WERI-Rb-1 (cell line): ENCODE results near the gene ZER1.

ENCODE experiments used
- DNase-seq: peaks from one replicate; pipeline ENCODE4 v3.0.0-alpha.2; 2020
- H3K27ac ChIP-seq: fragments of 250-450 bp; sonication (Bioruptor Pico); 2 replicates; pipeline ENCODE4 v1.5.1; 2020; ENCODE audit warnings: mild to moderate bottlenecking, moderate library complexity
- H3K27me3 ChIP-seq: fragments of 250-450 bp; sonication (Bioruptor Pico); 2 replicates; pipeline ENCODE4 v1.5.1; 2021; ENCODE audit warnings: mild to moderate bottlenecking, low read depth, moderate library complexity; ENCODE audit not compliant: insufficient read depth, severe bottlenecking
- H3K36me3 ChIP-seq: fragments of 250-450 bp; sonication (Bioruptor Pico); 2 replicates; pipeline ENCODE4 v1.5.1; 2020; ENCODE audit warnings: mild to moderate bottlenecking, moderate library complexity
- H3K4me3 ChIP-seq: 2 replicates; pipeline ENCODE4 v1.5.1; 2011; ENCODE audit warnings: low read depth, mild to moderate bottlenecking, control low read depth, low read length
- H3K9me3 ChIP-seq: fragments of 250-450 bp; sonication (Bioruptor Pico); 2 replicates; pipeline ENCODE4 v1.5.1; 2021; ENCODE audit warnings: mild to moderate bottlenecking, moderate library complexity; ENCODE audit not compliant: severe bottlenecking
- TF ChIP-seq, protein P1 (sequence below): IDR thresholded peaks from 2 replicates; pipeline ENCODE4 v1.5.1; 2011; ENCODE audit warnings: low read depth, mild to moderate bottlenecking, control low read depth, inconsistent platforms, low read length

The ZER1 gene

DNA sequence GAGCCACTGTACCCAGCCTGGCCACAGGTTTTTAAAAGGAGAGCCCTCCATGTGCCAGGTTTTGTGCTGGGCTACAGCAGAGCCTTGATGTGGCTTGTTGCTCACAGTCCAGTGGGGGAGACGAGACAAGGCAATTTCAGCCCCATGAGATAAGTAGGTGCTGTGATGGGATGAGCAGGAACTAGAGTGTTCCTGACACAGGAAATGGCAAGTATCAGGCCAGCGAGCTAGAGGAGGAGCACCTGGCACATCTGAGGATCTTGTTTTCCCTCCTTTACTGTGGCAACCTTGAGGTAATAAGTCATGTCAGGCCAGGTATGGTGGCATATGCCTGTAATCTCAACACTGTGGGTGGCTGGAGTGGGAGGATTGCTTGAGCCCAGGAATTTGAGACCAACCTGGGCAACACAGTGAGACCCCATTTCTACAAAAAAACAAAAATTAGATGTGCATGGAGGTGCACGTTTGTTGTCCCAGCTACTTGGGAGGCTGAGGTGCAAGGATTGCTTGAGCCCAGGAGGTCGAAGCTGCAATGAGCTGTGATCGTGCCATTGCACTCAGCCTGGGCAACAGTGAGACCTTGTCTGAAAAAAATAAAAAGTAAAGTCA is 44.0 kb downstream of the ZER1 start:
- Histone ChIP-seq H3K4me3 (no peak overlapping the region), H3K36me3 (peaks cover 10% of the 10 kb centered on the region), H3K27me3 (no peaks in the 10 kb centered on the region), H3K27ac (no peak overlapping the region), H3K9me3 (no peaks in the 10 kb centered on the region)
- no peak for DNase-seq
- TF ChIP-seq, protein P1, sequence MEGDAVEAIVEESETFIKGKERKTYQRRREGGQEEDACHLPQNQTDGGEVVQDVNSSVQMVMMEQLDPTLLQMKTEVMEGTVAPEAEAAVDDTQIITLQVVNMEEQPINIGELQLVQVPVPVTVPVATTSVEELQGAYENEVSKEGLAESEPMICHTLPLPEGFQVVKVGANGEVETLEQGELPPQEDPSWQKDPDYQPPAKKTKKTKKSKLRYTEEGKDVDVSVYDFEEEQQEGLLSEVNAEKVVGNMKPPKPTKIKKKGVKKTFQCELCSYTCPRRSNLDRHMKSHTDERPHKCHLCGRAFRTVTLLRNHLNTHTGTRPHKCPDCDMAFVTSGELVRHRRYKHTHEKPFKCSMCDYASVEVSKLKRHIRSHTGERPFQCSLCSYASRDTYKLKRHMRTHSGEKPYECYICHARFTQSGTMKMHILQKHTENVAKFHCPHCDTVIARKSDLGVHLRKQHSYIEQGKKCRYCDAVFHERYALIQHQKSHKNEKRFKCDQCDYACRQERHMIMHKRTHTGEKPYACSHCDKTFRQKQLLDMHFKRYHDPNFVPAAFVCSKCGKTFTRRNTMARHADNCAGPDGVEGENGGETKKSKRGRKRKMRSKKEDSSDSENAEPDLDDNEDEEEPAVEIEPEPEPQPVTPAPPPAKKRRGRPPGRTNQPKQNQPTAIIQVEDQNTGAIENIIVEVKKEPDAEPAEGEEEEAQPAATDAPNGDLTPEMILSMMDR: no peak

DNA sequence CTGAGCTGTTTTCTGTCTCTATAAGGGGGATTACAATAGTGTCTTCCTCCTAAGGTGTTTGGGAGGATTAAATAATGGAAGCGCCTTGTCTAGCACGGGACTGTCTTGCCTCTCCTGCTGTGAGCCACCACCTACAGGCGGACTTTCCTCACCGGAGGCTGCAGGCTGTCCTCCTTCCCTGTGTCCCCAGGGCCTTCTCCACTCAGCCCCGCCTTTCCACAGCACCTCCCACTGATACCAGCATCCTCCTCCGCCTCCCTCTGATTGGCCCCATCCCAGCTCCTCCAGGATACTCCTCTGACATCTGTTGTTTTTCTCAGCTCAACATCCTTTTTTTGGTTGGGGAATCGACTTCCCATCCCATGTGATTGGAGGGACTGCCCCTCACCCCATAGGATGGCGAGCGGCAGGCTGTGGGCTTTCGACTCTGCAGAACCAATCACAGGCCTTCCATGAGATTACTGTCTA is 46.9 kb downstream of the ZER1 start:
- Histone ChIP-seq H3K36me3 (peaks cover 25% of the 10 kb centered on the region), H3K9me3 (no peaks in the 10 kb centered on the region), H3K27me3 (no peaks in the 10 kb centered on the region), H3K4me3 (peak overlapping the region; percentile 55), H3K27ac (peak overlapping the region; percentile 90)
- TF ChIP-seq, protein P1: peak; percentile 28; the same call in 1 of the 2 replicates
- peak; percentile 95 for DNase-seq

DNA sequence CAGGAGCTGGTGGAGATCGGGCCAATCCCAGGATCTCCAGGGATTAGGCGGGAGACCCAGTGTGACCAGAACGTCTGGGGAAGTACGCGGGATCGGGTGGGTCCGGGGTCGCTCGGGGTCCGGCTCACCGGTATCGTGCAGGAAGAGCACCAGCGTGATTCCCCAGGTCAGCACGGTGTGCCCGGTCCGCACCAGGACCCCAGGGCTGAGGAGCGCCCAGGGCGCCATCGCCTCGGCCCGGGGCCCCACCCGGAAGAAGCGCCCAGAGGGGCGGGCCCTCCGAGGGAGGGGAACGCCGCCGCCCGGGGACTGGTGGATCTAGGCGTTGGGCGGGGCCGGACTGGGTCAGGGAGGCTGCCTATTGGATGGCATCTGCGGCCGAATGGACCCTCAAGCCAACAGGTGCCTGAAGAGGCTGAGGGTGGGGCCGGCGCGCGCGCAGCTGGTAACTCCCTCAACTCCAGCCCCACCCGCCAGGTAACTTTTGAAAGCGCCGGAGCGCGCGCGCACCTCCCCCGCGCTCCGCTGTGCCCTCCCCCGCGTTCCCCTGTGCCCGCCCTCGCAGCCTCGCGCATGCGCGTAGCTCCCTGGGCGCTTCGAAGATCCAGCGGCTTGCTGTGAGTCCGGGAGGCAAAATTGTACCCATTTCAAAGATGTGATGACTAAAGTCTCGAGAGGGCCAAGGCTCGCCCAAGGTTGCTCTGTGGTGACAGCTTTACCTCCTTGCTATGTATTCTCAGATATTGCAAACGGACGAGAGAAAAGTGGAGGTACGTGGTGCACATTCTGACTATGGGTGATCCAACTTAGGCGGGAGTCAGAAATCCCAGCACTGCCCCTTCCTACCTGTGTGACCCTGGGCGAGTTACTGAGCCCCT is 47.6 kb downstream of the ZER1 start, which contains the start of gene ZDHHC12:
Gene ZDHHC12, minus strand, starts transcription at position 262 of the 878 bp plus-strand sequence. Its CDS starts 34 bp downstream, at position 228.
- no peaks in the 10 kb centered on the region for H3K9me3 ChIP-seq
- peak; percentile 100 for DNase-seq
- TF ChIP-seq, protein P1: no peak
- peaks cover 31% of the 10 kb centered on the region for H3K36me3 ChIP-seq
- peak within 1 kb of the TSS; percentile 55 for H3K4me3 ChIP-seq
- no peaks in the 10 kb centered on the region for H3K27me3 ChIP-seq
- H3K27ac ChIP-seq: peak within 1 kb of the TSS; percentile 90

DNA sequence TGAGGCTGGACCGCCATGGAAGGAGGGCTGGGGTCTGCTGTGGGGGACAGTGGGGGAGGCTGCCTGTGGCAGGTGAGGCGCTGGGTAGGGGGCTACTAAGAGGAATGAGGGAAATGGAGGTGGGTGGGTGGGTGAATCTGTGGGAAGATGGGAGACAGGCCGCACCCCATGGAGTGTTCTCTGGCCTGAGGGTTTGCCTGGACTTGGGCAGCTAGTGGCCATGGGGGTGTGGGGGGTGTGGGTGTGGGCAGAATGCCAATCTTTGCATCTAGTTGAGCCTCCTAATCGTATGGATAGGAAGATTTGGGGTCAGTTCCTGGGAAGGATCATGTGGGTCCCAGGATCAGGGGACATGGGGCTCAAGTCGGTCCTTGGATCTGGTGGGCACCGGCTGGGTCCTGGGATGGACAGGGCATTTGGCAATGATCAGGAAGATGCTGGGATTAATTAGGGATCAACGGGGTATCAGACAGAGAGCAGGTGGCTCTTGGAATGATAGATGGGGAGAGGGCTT is 48.3 kb downstream of the ZER1 start:
- TF ChIP-seq, protein P1: no peak
- DNase-seq: no peak
- Histone ChIP-seq H3K36me3 (peaks cover 37% of the 10 kb centered on the region), H3K4me3 (peak overlapping the region; percentile 55), H3K27me3 (no peaks in the 10 kb centered on the region), H3K27ac (peak overlapping the region; percentile 90), H3K9me3 (no peaks in the 10 kb centered on the region)

DNA sequence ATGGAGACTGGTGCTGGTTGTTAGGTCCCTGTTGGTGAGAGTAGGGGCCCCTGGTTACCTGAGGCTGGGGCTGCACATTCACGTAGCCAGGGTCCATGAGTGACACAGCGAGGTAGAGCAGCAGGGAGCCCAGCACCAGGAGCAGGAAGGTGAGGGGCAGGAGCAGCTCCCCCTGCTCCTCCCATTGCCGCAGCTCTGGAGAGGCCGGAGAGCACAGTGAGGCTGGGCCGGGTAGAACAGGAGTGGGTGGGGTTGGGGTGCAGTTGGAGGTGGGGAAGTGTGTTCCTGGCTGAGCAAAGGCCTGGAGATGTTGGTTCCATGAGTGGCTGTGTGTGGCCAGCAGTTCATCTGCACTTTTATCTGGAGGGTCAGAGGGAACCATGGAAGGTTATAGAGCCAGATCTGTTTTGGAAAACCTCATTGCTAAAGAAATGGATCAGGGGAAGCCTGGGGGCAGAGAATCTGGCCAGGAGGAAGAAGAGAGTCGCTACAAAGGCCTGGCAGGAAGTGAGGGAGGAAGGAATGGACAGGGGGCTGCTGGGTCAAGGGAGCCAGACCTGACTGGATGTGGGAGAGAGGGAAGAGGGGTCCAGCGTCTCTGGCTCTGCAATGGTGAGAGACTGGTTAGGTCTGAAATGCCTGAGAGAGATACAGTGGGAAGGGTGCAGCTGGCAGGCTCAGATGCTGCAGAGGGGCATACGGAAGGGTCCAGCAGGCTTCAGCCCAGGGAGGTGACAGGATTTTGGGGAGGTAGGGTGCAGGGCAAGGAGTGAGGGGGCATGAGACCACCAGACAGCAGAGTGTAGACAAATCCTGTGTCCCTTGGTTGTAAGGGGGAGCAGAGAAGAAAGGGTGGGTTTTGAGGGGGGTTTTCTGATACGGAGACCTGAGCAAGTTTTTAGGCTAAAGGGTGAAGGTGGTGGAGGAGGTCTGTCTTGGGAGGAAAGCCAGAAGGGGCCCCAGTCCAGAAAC is 49.1 kb downstream of the ZER1 start:
- Histone ChIP-seq H3K4me3 (no peak overlapping the region; the same call in 1 of the 2 replicates), H3K36me3 (peaks cover 42% of the 10 kb centered on the region), H3K27me3 (no peaks in the 10 kb centered on the region), H3K27ac (peak overlapping the region; percentile 90), H3K9me3 (no peaks in the 10 kb centered on the region)
- DNase-seq: no peak
- TF ChIP-seq, protein P1: no peak
